Measurements from ENCODE around the gene CFAP61. TPM values are rescaled to one million over a fixed set of nuclear protein-coding genes. Genes with fewer than 3 reads are reported as not detected.

CFAP61 gene
- total RNA-seq, 1 donor from 2014 or later: not detected

DNA sequence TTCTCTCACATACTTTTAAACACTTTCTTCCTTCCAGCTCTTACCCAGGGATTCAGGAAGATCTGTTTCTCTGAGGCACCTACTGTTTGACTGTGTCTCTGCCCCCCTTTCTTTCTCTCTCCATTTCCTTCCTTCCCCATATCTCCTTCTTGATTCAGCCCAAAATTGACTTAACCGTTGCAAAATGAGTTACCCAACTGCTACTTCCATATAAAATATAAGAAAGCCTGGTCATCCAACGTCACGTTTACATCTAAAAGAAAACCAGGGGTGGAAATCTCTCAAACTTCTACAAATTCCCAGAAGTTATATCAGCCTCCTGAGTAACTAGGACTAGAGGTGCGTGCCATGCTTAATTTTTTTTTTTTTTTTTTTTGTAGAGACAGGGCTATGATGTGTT, 220.4 kb downstream of the CFAP61 start:
- H3K27me3 ChIP-seq: no peaks in the 10 kb centered on the region
- TF ChIP-seq, protein P1, sequence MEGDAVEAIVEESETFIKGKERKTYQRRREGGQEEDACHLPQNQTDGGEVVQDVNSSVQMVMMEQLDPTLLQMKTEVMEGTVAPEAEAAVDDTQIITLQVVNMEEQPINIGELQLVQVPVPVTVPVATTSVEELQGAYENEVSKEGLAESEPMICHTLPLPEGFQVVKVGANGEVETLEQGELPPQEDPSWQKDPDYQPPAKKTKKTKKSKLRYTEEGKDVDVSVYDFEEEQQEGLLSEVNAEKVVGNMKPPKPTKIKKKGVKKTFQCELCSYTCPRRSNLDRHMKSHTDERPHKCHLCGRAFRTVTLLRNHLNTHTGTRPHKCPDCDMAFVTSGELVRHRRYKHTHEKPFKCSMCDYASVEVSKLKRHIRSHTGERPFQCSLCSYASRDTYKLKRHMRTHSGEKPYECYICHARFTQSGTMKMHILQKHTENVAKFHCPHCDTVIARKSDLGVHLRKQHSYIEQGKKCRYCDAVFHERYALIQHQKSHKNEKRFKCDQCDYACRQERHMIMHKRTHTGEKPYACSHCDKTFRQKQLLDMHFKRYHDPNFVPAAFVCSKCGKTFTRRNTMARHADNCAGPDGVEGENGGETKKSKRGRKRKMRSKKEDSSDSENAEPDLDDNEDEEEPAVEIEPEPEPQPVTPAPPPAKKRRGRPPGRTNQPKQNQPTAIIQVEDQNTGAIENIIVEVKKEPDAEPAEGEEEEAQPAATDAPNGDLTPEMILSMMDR (IDR thresholded peaks at IDR 0.05): no peak
- no peaks in the 10 kb centered on the region for H3K9me3 ChIP-seq
- no peak for DNase-seq (ENCODE audit: low spot score in 2 of 2)
- no peak overlapping the region for H3K4me3 ChIP-seq
- H3K4me1 ChIP-seq: no peaks in the 10 kb centered on the region
- intact Hi-C loops (cut with DNase I): no loop called here
- no peak overlapping the region for H3K27ac ChIP-seq
- no peaks in the 10 kb centered on the region for H3K36me3 ChIP-seq

DNA sequence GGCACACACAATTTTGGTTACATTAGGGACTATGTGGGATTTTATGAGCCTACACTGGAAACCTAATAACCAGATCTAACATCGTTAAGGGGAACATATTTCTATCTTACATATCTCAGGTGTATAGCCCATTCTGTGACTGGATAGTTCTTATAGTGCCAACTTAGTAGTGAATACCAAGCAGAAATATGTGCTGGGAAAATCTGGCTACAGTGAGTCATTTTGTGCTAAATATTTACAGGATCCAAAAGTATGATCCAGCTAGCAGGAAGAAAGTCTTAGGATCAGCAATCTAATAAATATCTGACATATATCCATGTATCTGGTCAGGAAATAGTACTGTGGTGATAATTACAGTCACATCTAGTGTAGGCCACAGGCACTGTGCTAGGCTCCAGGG, 221.0 kb downstream of the CFAP61 start:
- no peak overlapping the region for H3K4me3 ChIP-seq

DNA sequence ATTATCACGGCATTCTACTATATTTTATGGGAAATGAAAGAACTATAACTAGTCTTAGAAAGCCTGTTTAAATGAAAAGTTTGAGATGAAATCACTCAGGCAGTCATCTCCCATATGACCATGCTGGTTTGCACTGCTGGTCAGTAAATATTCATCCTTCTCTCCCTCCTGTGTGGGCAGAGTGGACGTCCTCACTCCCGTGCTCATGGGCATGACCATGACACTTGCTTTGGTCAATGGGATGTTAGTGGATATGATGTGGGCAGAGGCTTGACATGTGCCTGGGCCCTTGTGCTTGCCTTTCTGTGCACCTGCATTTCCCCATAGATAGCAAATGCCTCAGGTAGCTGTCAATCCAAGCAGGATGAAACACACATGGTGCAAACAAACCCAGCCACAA, 222.5 kb downstream of the CFAP61 start:
- no peaks in the 10 kb centered on the region for H3K27me3 ChIP-seq
- H3K4me3 ChIP-seq: no peak overlapping the region
- H3K36me3 ChIP-seq: no peaks in the 10 kb centered on the region
- no peak for DNase-seq (ENCODE audit: low spot score in 2 of 2)
- no peaks in the 10 kb centered on the region for H3K9me3 ChIP-seq
- no peaks in the 10 kb centered on the region for H3K4me1 ChIP-seq
- TF ChIP-seq, protein P1 (IDR thresholded peaks at IDR 0.05): no peak
- no peak overlapping the region for H3K27ac ChIP-seq
- intact Hi-C loops (cut with DNase I): no loop called here

More for the DNA sequence above, 221.0 kb downstream of the CFAP61 start:
- TF ChIP-seq, protein P1 (IDR thresholded peaks at IDR 0.05): no peak
- Histone ChIP-seq H3K27me3 (no peaks in the 10 kb centered on the region), H3K4me1 (no peaks in the 10 kb centered on the region), H3K36me3 (no peaks in the 10 kb centered on the region), H3K9me3 (no peaks in the 10 kb centered on the region), H3K27ac (no peak overlapping the region)
- no peak for DNase-seq (ENCODE audit: low spot score in 2 of 2)
- intact Hi-C loops (cut with DNase I): no loop called here

GRCh38 chr20:20275636-20276035, 223.3 kb downstream of the CFAP61 start:
- Histone ChIP-seq H3K27me3 (no peaks in the 10 kb centered on the region), H3K4me3 (no peak overlapping the region), H3K4me1 (no peaks in the 10 kb centered on the region), H3K36me3 (no peaks in the 10 kb centered on the region), H3K27ac (no peak overlapping the region), H3K9me3 (no peaks in the 10 kb centered on the region)
- intact Hi-C loops (cut with DNase I): no loop called here
- TF ChIP-seq, protein P1 (IDR thresholded peaks at IDR 0.05): no peak
- DNase-seq (ENCODE audit: low spot score in 2 of 2): no peak

- DNase-seq (ENCODE audit: low spot score in 2 of 2): no peak
- H3K27me3 ChIP-seq: no peaks in the 10 kb centered on the region
- H3K36me3 ChIP-seq: no peaks in the 10 kb centered on the region
- intact Hi-C loops (cut with DNase I): no loop called here
- H3K9me3 ChIP-seq: no peaks in the 10 kb centered on the region
- H3K4me3 ChIP-seq: no peak overlapping the region
- TF ChIP-seq, protein P1 (IDR thresholded peaks at IDR 0.05): no peak
- no peak overlapping the region for H3K27ac ChIP-seq
- H3K4me1 ChIP-seq: no peaks in the 10 kb centered on the region
Observed at GRCh38 chr20:20276811-20277530, 224.6 kb downstream of the CFAP61 start.

Measured in ascending aorta (tissue), 2 donors.